ENCODE results near the gene GP1BA.

GP1BA gene

DNA sequence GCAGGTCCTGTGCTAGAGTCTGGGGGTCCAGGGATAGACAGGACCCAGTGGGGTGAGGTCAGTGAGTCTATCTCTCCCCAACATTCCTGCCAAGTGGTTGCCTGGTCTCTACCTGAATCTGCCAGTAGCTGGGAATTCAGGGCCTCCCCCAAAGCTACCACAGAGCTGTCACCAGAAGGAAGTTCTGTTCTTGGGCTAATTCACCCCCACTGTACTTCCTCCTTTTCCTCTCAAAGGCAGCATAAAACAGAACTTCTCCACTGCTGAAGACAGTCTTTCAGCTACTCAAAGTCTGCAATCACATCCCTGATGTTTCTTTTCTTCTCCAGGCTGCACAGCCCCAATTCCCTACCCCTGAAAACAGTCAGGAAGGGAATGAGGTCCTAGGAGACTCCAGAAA lies 46.6 kb downstream of the GP1BA start:
- no peak for DNase-seq

- peak; percentile 91 for DNase-seq
These were observed 48.7 kb downstream of the GP1BA start for GRCh38 chr17:4980644-4981216.

DNA sequence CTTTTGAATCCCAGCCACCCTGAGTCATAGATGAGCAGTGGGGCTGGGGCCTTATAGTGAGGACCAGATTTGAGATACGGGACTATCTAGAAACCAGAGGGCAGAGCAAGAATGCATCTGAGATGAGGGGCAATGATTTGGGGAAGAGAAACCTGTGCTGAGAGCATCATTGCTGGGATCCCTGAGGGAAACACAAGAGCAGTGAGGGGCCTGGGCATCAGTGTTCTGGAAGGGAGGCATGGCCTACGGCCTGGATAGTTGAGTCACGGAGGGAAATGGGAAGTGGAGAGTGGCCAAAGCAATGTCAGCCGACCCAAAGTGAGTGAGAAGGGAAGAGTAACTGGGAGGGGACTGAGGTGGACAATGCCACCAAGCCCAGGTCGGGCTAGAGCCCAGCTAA lies 50.2 kb downstream of the GP1BA start:
- no peak for DNase-seq

Measured in NCI-H1694 (cell line).